Heart left ventricle (tissue), 16 donors: ENCODE measurements around the gene TMEM208. TPM values are rescaled to one million over a fixed set of nuclear protein-coding genes. Genes with fewer than 3 reads are reported as not detected.

Source experiments
- ATAC-seq, 4 donors: fragments of 200-7000 bp; cut with Tn5 transposase; one replicate each; pipeline ENCODE4 v1.9.1; 2020 to 2022; ENCODE audit warnings: moderate library complexity in 4 of 4, mild to moderate bottlenecking in 3 of 4, moderate number of reproducible peaks in 1 of 4
- DNase-seq, 5 donors: peaks; one replicate each; pipeline ENCODE4 v3.0.0-alpha.2; 2020
- H3K27ac ChIP-seq, 12 donors: fragments of 200-600 bp; sonication (generic) in 4 of 12; one replicate each; pipeline versions ENCODE4 v1.5.0 to v1.8.0; 2016 to 2022; ENCODE audit warnings: mild to moderate bottlenecking in 2 of 12
- H3K27me3 ChIP-seq, 9 donors: fragments of 200-600 bp; sonication (generic) in 2 of 9; one replicate each; pipeline versions ENCODE4 v1.5.1 to v1.8.0; 2016 to 2022; ENCODE audit warnings: mild to moderate bottlenecking in 3 of 9
- H3K36me3 ChIP-seq, 9 donors: fragments of 200-600 bp; sonication (generic) in 2 of 9; one replicate each; pipeline versions ENCODE4 v1.5.0 to v1.8.0; 2018 to 2022; ENCODE audit warnings: mild to moderate bottlenecking in 2 of 9
- H3K4me1 ChIP-seq, 12 donors: fragments of 200-600 bp; sonication (generic) in 4 of 12; one replicate each; pipeline versions ENCODE4 v1.5.0 to v1.8.0; 2016 to 2022; ENCODE audit warnings: mild to moderate bottlenecking in 3 of 12
- H3K4me3 ChIP-seq, 12 donors: fragments of 200-600 bp; sonication (generic) in 4 of 12; one replicate each; pipeline versions ENCODE4 v1.5.0 to v1.8.0; 2017 to 2022; ENCODE audit warnings: mild to moderate bottlenecking in 9 of 12, moderate library complexity in 4 of 12
- H3K9me3 ChIP-seq, 12 donors: fragments of 200-600 bp; sonication (generic) in 4 of 12; one replicate each; pipeline versions ENCODE4 v1.5.0 to v1.8.0; 2016 to 2022; ENCODE audit warnings: mild to moderate bottlenecking in 1 of 12
- POLR2A ChIP-seq, 2 donors: fragments of 450-650 bp; IDR thresholded peaks; one replicate each; pipeline ENCODE4 v1.6.1; 2017; ENCODE audit warnings: antibody characterized with exemption in 2 of 2, mild to moderate bottlenecking in 2 of 2, moderate library complexity in 2 of 2
- WGBS, 4 donors: extraction: QIAGEN DNeasy Blood & Tissue Kit in 2 of 4; methylation state at CpG; one replicate each; pipeline versions ENCODE4 v1.1.5 to v1.1.7; 2013 to 2018; 5-methylcytosine and 5-hydroxymethylcytosine counted together
- intact Hi-C, 10 donors: fragments of 100-400 bp; cut with DNase I; formaldehyde crosslinking; loops; one replicate each; pipeline versions ENCODE4 v1.11.1 to v1.14.2; 2022
- polyA plus RNA-seq, 2 donors: library from polyadenylated mRNA; stranded (reverse); fragments of 200-250 nt; gene quantifications; one replicate each; pipeline ENCODE4 v1.2.3, GENCODE V29; 2013
- total RNA-seq, 9 donors: library from RNA; depleted of rRNA in 2 of 9; stranded (reverse); fragments of >200 nt in 2 of 9; fragmentation: NEBNext Ultra II Directional in 3 of 9; extraction: Animal tissue kit (Norgen Biotek cat#: 25700) in 3 of 9; gene quantifications; one replicate each; pipeline versions ENCODE4 v1.1.0 to v1.2.4, GENCODE V29; 2016 to 2023
- TF ChIP-seq, protein P1 (sequence below), 12 donors: fragments of 200-600 bp; sonication (generic) in 4 of 12; IDR thresholded peaks; one replicate each; pipeline versions ENCODE4 v1.5.0 to v1.8.0; 2018 to 2022; ENCODE audit warnings: antibody characterized with exemption in 12 of 12, mild to moderate bottlenecking in 5 of 12
- donor health status: ischemic (EF 13 %, LVEDD 7.1; RV severe dilation, severe dysfunction).
- donor health status: healthy with polysubstance abuse.
- donor health status: DM: no; HTN: yes; CAD: no.
- donor health status: DM: no; HTN: no; CAD: no.
- donor health status: ischemic (EF 25% LVEDD 6.9; RV normal size, moderate dysfunction).
- donor health status: ischemic (EF 25% LVEDD 5.7; RV mildly dilated, moderate dysfunction).
- donor health status: healthy.
- donor health status: DM: yes; HTN: yes; CAD: no.
- donor health status: ischemic (EF 35%, LVEDD 5.7; RV mildly dilated, moderate dysfunction).
- donor health status: nonischemic (EF 11% LVEDD 7.7; RV severe dilation, severe dysfunction).
- donor health status: DM: yes; HTN: yes; CAD: no.
- donor health status: PGD.
- donor health status: ischemic (EF 29% LVEDD 5.4; RV normal size, mild dysfunction).
- donor health status: nonischemic (EF 23%, LVEDD 6.1; RV moderate dilation, normal function).

TMEM208 gene
- total and polyA plus RNA-seq, 11 donors, result 6.2 to 79.7 (median 16.9) TPM

DNA sequence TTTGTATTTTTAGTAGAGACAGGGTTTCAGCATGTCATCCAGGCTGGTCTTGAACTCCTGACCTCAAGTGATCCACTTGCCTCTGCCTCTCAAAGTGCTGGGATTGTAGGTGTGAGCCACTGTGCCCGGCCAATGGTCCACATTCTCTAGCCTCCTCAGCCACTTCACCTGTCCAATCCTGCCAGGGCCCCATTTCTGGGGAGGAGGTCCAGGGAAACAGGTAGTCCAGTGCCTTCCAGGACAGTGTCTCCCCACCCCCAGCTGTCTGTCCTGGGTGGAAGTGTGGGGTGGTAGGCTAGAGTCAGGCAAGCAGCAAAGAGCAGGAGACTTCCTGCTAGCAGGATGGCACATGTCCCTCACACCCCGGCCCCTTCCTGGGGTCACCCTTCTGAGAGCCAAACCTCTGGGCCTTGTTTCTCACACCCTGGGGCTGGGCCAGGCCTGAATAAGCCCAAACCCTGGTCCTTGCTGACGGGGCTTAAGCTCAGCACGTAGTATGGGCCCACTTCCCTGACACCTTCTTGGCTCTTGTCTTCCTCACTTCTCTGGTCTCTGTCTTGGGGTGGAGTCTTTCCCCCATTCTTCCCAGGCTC lies 15.3 kb downstream of the TMEM208 start:
- Histone ChIP-seq H3K4me3 (no peak overlapping the region), H3K36me3 (peaks cover 0 to 33% (median 25%) of the 10 kb centered on the region in 9 donors), H3K4me1 (peaks cover 35 to 73% (median 59%) of the 10 kb centered on the region in 12 donors), H3K9me3 (no peaks in the 10 kb centered on the region), H3K27me3 (no peaks in the 10 kb centered on the region), H3K27ac (peak overlapping the region; percentile 76 to 100 (median 94))
- intact Hi-C loops, result no loop called here
- no peak for TF ChIP-seq POLR2A (IDR thresholded peaks at IDR 0.05)
- TF ChIP-seq, protein P1, sequence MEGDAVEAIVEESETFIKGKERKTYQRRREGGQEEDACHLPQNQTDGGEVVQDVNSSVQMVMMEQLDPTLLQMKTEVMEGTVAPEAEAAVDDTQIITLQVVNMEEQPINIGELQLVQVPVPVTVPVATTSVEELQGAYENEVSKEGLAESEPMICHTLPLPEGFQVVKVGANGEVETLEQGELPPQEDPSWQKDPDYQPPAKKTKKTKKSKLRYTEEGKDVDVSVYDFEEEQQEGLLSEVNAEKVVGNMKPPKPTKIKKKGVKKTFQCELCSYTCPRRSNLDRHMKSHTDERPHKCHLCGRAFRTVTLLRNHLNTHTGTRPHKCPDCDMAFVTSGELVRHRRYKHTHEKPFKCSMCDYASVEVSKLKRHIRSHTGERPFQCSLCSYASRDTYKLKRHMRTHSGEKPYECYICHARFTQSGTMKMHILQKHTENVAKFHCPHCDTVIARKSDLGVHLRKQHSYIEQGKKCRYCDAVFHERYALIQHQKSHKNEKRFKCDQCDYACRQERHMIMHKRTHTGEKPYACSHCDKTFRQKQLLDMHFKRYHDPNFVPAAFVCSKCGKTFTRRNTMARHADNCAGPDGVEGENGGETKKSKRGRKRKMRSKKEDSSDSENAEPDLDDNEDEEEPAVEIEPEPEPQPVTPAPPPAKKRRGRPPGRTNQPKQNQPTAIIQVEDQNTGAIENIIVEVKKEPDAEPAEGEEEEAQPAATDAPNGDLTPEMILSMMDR (IDR thresholded peaks at IDR 0.05), result no peak
- DNase-seq, result peak in 3 of 5 donors; percentile 31 to 60 (median 42)
- WGBS, 4 donors, result 51 to 68% (median 57%) methylated on average over 4 of the region's 4 CpGs
- no peak for ATAC-seq

- Histone ChIP-seq H3K4me3 (peak overlapping the region in 1 of 12 donors; percentile 94), H3K27me3 (no peaks in the 10 kb centered on the region), H3K4me1 (peaks cover 39 to 82% (median 67%) of the 10 kb centered on the region in 12 donors), H3K9me3 (no peaks in the 10 kb centered on the region), H3K27ac (peak overlapping the region; percentile 82 to 100 (median 94)), H3K36me3 (peaks cover 0 to 20% (median 12%) of the 10 kb centered on the region in 9 donors)
- TF ChIP-seq POLR2A (IDR thresholded peaks at IDR 0.05), result no peak
- TF ChIP-seq, protein P1 (IDR thresholded peaks at IDR 0.05), result no peak
- DNase-seq (peak in 3 of 5 donors; percentile 58 to 67 (median 59)), ATAC-seq (no peak)
- intact Hi-C loops, result no loop called here
- WGBS, 4 donors, result 63 to 79% (median 67%) methylated on average over 3 to 4 of the region's 4 CpGs
These were observed 16.6 kb downstream of the TMEM208 start for GRCh38 chr16:67243481-67243880.

DNA sequence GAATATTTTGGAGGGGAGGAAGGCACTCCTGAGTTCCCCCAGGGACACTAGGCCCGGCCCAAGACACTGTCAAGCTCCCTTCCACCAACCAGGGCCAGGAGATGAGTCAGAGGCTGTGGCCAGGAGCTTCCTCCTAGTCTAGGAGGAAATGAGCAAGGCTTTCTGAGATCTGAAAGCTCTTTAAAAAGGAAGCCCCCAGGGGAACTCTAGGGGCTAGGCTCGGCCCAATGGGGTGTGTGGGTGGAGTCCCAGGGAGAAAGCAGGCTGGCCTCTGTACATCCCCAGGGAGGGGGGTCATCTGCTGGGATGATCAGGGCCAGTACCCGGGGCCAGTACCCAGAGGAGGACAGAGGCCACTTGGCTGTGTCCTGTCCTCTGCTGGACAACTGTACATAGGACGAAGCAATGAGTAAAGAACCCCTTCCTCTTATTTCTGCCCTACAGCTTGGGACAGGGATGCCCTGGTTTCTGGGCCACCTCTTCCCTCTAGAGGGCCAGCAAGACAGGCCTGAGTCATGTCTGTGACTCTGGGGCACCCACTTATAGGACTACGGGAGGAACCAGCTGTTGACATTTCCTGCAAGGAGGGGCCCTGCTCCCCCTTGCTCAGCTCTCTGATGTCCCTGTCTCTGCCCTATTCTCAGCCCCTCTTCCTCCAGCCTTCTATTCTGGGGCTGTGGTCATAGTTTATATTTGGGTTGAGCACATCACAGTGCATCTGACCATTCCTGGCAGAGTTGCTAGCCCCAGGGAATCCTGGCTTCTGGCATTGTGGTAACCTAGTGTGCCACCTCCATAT lies 17.7 kb downstream of the TMEM208 start:
- peak; percentile 8 to 29 for TF ChIP-seq POLR2A (IDR thresholded peaks at IDR 0.05)
- TF ChIP-seq, protein P1 (IDR thresholded peaks at IDR 0.05), result peak in 2 of 12 donors; percentile 16 to 25
- H3K36me3 ChIP-seq, result peaks cover 0 to 9% (median 1%) of the 10 kb centered on the region in 9 donors
- peaks cover 0 to 6% (median 0%) of the 10 kb centered on the region in 9 donors for H3K27me3 ChIP-seq
- peak overlapping the region in 9 of 12 donors; percentile 0 to 94 (median 79) for H3K4me3 ChIP-seq
- 0 to 23% (median 5%) methylated on average over 3 to 5 of the region's 5 CpGs for WGBS, 4 donors
- H3K27ac ChIP-seq, result peak overlapping the region; percentile 82 to 100 (median 94)
- peaks cover 39 to 93% (median 72%) of the 10 kb centered on the region in 12 donors for H3K4me1 ChIP-seq
- intact Hi-C loops, result loop anchor here in 2 of 10 donors (5.0 kb wide), 2 partner anchors 52 to 72 kb away; partner anchors contain the start of genes NOL3 (in 2 of the 2), E2F4 (in 1 of the 2) and EXOC3L1 (in 1 of the 2)
- no peaks in the 10 kb centered on the region for H3K9me3 ChIP-seq
- DNase-seq (peak; percentile 81 to 93 (median 88)), ATAC-seq (peak; percentile 43 to 60 (median 56))
